Pancreas (tissue), 10 donors: Measurements from ENCODE around the gene SEBOX. TPM values are rescaled to one million over a fixed set of nuclear protein-coding genes. Genes with fewer than 3 reads are reported as not detected.

Experiments
- ATAC-seq, 4 donors: fragments of 200-7000 bp; cut with Tn5 transposase; one replicate each; pipeline versions ENCODE4 v1.8.0 to v1.9.1; 2020; ENCODE audit warnings: mild to moderate bottlenecking in 4 of 4, moderate library complexity in 4 of 4
- DNase-seq, 6 donors: peaks; one replicate each; pipeline ENCODE4 v3.0.0-alpha.2; 2020
- FAIRE-seq: peaks from 2 replicates; lab custom pipeline; 2012; peaks lifted over from hg19 to GRCh38; lab: Jason Lieb, UNC
- H3K27ac ChIP-seq, 4 donors: fragments of 200-600 bp; sonication (generic); 1 replicate in 3 of 4; 2 replicates in 1 of 4; pipeline versions ENCODE4 v1.5.0 to v1.8.0; 2020
- H3K27me3 ChIP-seq, 4 donors: fragments of 200-600 bp; one replicate each; pipeline ENCODE4 v1.8.0; 2021
- H3K36me3 ChIP-seq, 3 donors: fragments of 200-600 bp; sonication (generic) in 1 of 3; one replicate each; pipeline versions ENCODE4 v1.5.0 to v1.8.0; 2020 to 2021
- H3K4me1 ChIP-seq, 3 donors: fragments of 200-600 bp; one replicate each; pipeline ENCODE4 v1.8.0; 2021
- H3K4me3 ChIP-seq, 4 donors: fragments of 200-600 bp; sonication (generic) in 2 of 4; one replicate each; pipeline versions ENCODE4 v1.5.0 to v1.8.0; 2020 to 2021
- H3K9me3 ChIP-seq, 4 donors: fragments of 200-600 bp; one replicate each; pipeline ENCODE4 v1.8.0; 2021
- WGBS, 2 donors: extraction: QIAGEN DNeasy Blood & Tissue Kit; methylation state at CpG; one replicate each; pipeline ENCODE4 v1.1.7; 2013; 5-methylcytosine and 5-hydroxymethylcytosine counted together
- intact Hi-C, 3 donors: fragments of 100-400 bp; cut with DNase I; formaldehyde crosslinking; loops; one replicate each; pipeline versions ENCODE4 v1.11.1 to v1.14.2; 2022
- polyA plus RNA-seq, 2 donors: library from polyadenylated mRNA; stranded (reverse); fragments of 200-250 nt; gene quantifications; one replicate each; pipeline ENCODE4 v1.2.3, GENCODE V29; 2013
- total RNA-seq, 6 donors: library from RNA; stranded (reverse); fragmentation: NEBNext Ultra II Directional in 4 of 6; extraction: Animal tissue kit (Norgen Biotek cat#: 25700) in 4 of 6; gene quantifications; one replicate each; pipeline versions ENCODE4 v1.2.1 to v1.2.4, GENCODE V29; 2021 to 2023
- TF ChIP-seq, protein P1 (sequence below), 4 donors: fragments of 200-600 bp; sonication (generic) in 3 of 4; IDR thresholded peaks; one replicate each; pipeline versions ENCODE4 v1.5.0 to v1.8.0; 2021; ENCODE audit warnings: antibody characterized with exemption in 4 of 4
- donor health status: healthy with polysubstance abuse.
- donor health status: DM: no; HTN: no; CAD: no; lungs with moderate emphysema.
- donor health status: DM: no; HTN: no; CAD: no.
- donor health status: control.
- donor health status: control.
- donor health status: Bipolar disorder and iron deficiency.
- donor health status: DM: yes; HTN: yes; CAD: no.
- donor health status: DM: no; HTN: no; CAD: no.
- donor health status: DM: no; HTN: no; CAD: no.
- donor health status: DM: yes; HTN: yes; CAD: no.

Gene SEBOX
- total and polyA plus RNA-seq, 8 donors = not detected

DNA sequence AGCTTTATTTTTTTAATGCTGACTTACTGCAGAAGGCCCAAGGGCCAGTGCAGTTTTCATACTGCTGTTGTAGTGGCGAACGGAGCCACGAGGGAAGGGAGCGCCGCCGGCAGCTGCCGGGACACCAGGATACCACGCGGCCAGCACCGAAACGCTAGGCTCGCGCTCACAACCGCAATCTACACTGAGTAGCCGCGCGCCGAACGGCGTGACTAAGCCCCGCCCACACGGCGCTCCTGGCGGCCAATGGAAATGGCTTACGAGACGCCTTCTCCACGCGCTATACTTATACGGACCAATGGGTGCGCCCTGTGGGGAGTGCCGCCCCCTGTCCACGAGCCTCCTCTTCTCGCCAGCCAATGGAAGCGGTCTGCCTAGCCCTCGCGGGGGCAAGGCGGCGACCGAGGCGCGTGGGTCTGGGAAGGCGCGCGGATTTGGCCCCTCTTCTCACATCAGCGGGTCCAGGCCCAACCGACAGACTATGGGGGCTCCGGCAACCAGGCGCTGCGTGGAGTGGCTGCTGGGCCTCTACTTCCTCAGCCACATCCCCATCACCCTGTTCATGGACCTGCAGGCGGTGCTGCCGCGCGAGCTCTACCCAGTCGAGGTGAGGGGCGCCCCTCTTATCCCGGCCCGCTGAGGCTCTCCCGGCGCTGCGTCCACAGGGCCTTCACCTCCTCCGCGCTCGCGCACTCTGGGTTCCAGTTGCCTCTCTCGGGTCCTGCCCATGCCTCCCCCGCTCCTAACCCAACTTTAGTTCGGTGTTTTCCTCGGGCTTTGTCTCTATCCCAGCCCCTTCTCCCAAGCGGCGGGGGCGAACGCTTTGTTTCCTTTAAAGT is 46.0 kb downstream of the SEBOX start, which contains the start of gene TMEM97:
TSS of gene TMEM97 (plus strand) at position 442 of the 839 bp plus-strand sequence. CDS start at position 482, 40 bp downstream.
- peak; percentile 41 for FAIRE-seq
- Histone ChIP-seq H3K4me1 (peaks cover 4 to 20% (median 20%) of the 10 kb centered on the region in 3 donors), H3K27me3 (no peaks in the 10 kb centered on the region), H3K4me3 (peak within 1 kb of the TSS; percentile 43 to 80 (median 72)), H3K36me3 (no peaks in the 10 kb centered on the region), H3K27ac (peak within 1 kb of the TSS; percentile 84 to 97 (median 92)), H3K9me3 (no peaks in the 10 kb centered on the region)
- intact Hi-C loops = no loop called here
- WGBS, 2 donors = 0% methylated on average over 58 to 72 of the region's 72 CpGs
- ATAC-seq = peak; percentile 86 to 96 (median 93)
- peak; percentile 96 to 99 (median 97) for DNase-seq
- TF ChIP-seq, protein P1, sequence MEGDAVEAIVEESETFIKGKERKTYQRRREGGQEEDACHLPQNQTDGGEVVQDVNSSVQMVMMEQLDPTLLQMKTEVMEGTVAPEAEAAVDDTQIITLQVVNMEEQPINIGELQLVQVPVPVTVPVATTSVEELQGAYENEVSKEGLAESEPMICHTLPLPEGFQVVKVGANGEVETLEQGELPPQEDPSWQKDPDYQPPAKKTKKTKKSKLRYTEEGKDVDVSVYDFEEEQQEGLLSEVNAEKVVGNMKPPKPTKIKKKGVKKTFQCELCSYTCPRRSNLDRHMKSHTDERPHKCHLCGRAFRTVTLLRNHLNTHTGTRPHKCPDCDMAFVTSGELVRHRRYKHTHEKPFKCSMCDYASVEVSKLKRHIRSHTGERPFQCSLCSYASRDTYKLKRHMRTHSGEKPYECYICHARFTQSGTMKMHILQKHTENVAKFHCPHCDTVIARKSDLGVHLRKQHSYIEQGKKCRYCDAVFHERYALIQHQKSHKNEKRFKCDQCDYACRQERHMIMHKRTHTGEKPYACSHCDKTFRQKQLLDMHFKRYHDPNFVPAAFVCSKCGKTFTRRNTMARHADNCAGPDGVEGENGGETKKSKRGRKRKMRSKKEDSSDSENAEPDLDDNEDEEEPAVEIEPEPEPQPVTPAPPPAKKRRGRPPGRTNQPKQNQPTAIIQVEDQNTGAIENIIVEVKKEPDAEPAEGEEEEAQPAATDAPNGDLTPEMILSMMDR (IDR thresholded peaks at IDR 0.05) = no peak

DNA sequence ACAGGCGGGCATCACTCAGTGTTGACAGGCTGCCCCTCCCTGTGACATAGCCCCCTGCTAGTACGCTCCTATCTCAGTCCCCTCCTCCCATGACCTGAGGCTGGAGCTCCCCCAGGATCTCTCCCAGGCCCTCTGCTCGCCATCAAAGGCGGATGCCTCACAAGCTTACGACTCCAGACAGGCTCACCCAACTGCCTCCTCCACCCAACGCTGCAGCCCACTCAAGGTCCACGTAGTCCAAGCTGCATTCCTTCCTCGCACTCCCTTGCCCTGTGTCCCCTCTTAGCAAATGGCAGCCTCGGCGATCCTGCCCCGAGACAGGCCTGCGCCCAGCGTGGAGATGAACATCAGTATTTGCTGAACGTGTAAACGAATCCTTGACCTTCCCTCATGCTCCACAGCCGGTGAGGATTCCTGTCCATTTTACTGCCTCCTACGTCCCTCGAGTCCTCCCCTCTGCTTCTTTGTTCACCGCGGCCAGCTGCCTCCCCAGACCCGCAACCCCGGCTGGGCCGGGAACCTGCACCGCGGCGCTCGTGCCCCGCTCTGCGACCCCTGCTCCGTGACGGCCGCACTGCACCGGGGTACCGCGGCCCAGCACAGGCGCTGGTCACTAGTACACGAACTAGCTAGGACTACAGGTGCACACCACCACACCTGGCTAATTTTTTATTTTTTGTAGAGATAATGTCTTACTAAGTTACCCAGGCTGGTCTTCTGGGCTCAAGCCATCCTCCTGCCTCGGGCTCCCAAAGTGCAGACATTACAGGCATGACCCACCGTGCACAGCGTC is 46.8 kb downstream of the SEBOX start:
- Histone ChIP-seq H3K27ac (peak overlapping the region; percentile 84 to 97 (median 92)), H3K4me3 (peak overlapping the region; percentile 14 to 80 (median 59)), H3K27me3 (no peaks in the 10 kb centered on the region), H3K9me3 (no peaks in the 10 kb centered on the region), H3K4me1 (peaks cover 6 to 18% (median 15%) of the 10 kb centered on the region in 3 donors), H3K36me3 (no peaks in the 10 kb centered on the region)
- ATAC-seq = peak; percentile 1 to 8 (median 4)
- FAIRE-seq = no peak
- 10% methylated on average over 40 of the region's 40 CpGs for WGBS, 2 donors
- intact Hi-C loops = no loop called here
- DNase-seq = peak in 1 of 6 donors; percentile 46
- TF ChIP-seq, protein P1 (IDR thresholded peaks at IDR 0.05) = no peak

DNA sequence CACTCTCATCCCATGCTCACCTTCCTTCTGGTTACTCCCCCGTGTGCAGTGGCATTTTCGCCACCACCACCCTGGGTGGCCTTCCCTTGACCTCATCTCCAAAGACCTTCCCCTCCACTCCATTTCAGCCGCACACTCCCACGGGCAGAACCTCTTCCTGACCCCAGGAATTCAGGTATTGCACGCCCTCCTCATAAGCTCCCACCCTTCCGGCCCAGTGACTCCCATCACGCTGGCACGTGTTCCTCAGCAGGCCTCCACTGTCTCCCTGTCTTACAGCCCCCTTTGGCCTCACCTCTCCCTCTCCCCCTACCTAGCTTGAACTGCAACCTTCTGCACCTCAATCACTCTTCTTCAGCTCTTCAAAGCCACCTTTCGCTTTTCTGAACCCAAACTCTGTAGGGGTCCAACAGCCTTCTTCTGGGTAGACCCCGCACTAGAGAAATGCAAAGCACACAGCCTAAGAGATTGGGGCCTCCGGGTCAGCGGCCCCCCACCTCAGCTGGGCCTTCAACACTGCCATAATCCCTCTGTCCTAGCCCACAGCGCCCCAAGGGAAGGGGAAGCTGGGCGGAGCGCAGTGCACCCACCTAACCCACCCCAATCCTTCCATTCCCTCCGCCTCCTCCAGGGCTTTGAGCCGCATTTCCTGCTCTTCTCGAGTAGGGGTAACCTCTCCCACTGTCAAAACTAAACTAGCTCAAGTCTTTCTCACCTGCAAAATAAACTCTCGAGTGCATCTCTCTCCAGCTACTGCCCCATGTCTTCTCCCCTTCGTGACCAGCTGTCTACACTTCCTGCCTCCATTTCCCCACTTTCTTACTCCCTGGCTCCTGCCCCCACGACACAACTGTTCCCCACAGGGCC is 47.7 kb downstream of the SEBOX start:
- H3K4me3 ChIP-seq = peak overlapping the region in 2 of 4 donors; percentile 75 to 80
- no peaks in the 10 kb centered on the region for H3K9me3 ChIP-seq
- intact Hi-C loops = no loop called here
- H3K36me3 ChIP-seq = no peaks in the 10 kb centered on the region
- ATAC-seq (no peak), FAIRE-seq (no peak), DNase-seq (no peak)
- H3K27me3 ChIP-seq = no peaks in the 10 kb centered on the region
- WGBS, 2 donors = 69 to 79% methylated on average over 21 of the region's 21 CpGs
- peaks cover 14 to 18% (median 14%) of the 10 kb centered on the region in 3 donors for H3K4me1 ChIP-seq
- TF ChIP-seq, protein P1 (IDR thresholded peaks at IDR 0.05) = no peak
- H3K27ac ChIP-seq = peak overlapping the region; percentile 37 to 97 (median 90)

DNA sequence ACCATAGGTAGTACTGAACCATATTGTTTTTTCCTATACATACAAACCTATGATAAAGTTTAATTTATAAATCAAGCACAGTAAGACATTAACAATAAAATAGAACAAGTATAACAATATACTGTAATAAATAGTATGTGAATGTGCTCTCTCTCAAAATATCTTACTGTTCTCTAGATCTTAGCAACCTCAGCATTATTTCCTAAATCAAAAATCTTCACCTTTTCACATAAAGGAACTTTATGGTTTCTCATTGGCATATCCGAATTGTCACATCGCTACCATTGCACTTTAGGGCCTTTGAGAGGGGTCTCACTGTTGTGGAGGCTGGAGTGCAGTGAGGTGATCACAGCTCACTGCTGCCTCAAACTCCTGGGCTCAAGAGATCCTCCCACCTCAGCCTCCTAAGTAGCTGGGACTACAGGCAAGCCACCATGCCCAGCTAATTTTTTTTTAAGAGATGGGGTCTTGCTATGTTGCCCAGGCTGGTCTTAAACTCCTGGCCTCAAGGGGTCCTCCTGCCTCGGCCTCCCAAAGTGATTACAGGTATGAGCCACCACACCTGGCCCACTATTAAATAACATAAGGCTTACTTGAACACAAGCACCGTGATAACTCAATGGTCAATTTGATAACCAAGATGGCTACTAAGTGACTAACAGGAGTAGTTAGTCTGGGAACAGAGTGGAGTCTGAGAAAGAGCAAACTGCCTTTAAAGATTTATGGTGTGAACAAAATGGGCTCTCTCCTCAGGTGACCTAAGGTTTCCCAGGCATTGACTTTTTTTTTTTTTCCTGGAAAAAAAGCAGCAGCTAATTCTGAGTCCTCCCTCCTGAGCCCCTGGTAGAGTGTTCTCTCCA is 48.9 kb downstream of the SEBOX start:
- Histone ChIP-seq H3K9me3 (no peaks in the 10 kb centered on the region), H3K27me3 (no peaks in the 10 kb centered on the region), H3K36me3 (no peaks in the 10 kb centered on the region), H3K4me3 (no peak overlapping the region), H3K27ac (no peak overlapping the region), H3K4me1 (peaks cover 16 to 20% (median 19%) of the 10 kb centered on the region in 3 donors)
- no peak for ATAC-seq
- DNase-seq = no peak
- no peak for FAIRE-seq
- WGBS, 2 donors = 88% methylated on average over 4 of the region's 4 CpGs
- intact Hi-C loops = no loop called here
- TF ChIP-seq, protein P1 (IDR thresholded peaks at IDR 0.05) = no peak
